Measurements from ENCODE around the gene ASB7. TPM values are rescaled to one million over a fixed set of nuclear protein-coding genes. Genes with fewer than 3 reads are reported as not detected.
A peak's percentile ranks its signal among the peaks of the same experiment; 100 is the strongest.

Gene ASB7
- total RNA-seq, 1 experiment from 2014 or later = 14.5 TPM

GRCh38 chr15:100598655-100599054 is 3.7 kb upstream of the ASB7 start:
- H3K4me3 ChIP-seq (ENCODE audit: low read depth, low read length, poor library complexity, severe bottlenecking) = no peak overlapping the region
- no peaks in the 10 kb centered on the region for H3K36me3 ChIP-seq (ENCODE audit: insufficient read depth, low read length, poor library complexity, severe bottlenecking)
- H3K9me3 ChIP-seq (ENCODE audit: low read depth, low read length, poor library complexity, severe bottlenecking) = no peaks in the 10 kb centered on the region
- intact Hi-C loops (cut with micrococcal nuclease; ENCODE audit: unreplicated experiment) = no loop called here
- TF ChIP-seq CTCF (conservative IDR thresholded peaks at IDR 0.05; ENCODE audit: low read depth, low read length) (no peak), EZH2 (IDR thresholded peaks at IDR 0.05; ENCODE audit: borderline replicate concordance, low read depth, low read length, poor library complexity, severe bottlenecking) (no peak)
- H3K4me1 ChIP-seq (ENCODE audit: insufficient read depth, low read length, poor library complexity, severe bottlenecking) = peaks cover 5% of the 10 kb centered on the region
- DNase-seq (ENCODE audit: low spot score) = no peak
- no peak overlapping the region for H3K27ac ChIP-seq (ENCODE audit: low read depth, low read length, poor library complexity, severe bottlenecking)
- no peaks in the 10 kb centered on the region for H3K27me3 ChIP-seq (replicated peaks; ENCODE audit: insufficient read depth, low read depth, low read length, poor library complexity)
- POLR2A ChIA-PET (ENCODE audit: low non-redundant PET) = no interaction called here
- no TSS peak for BruUV-seq (replicated peaks)
- CTCF ChIA-PET = no interaction called here

- BruUV-seq (replicated peaks) = TSS peak; percentile 50
- no peaks in the 10 kb centered on the region for H3K27me3 ChIP-seq (replicated peaks; ENCODE audit: insufficient read depth, low read depth, low read length, poor library complexity)
- no peaks in the 10 kb centered on the region for H3K36me3 ChIP-seq (ENCODE audit: insufficient read depth, low read length, poor library complexity, severe bottlenecking)
- TF ChIP-seq CTCF (conservative IDR thresholded peaks at IDR 0.05; ENCODE audit: low read depth, low read length) (no peak), EZH2 (IDR thresholded peaks at IDR 0.05; ENCODE audit: borderline replicate concordance, low read depth, low read length, poor library complexity, severe bottlenecking) (no peak)
- peaks cover 8% of the 10 kb centered on the region for H3K4me1 ChIP-seq (ENCODE audit: insufficient read depth, low read length, poor library complexity, severe bottlenecking)
- H3K27ac ChIP-seq (ENCODE audit: low read depth, low read length, poor library complexity, severe bottlenecking) = peak overlapping the region; percentile 75
- H3K9me3 ChIP-seq (ENCODE audit: low read depth, low read length, poor library complexity, severe bottlenecking) = no peaks in the 10 kb centered on the region
- peak overlapping the region; percentile 72 for H3K4me3 ChIP-seq (ENCODE audit: low read depth, low read length, poor library complexity, severe bottlenecking)
- ChIA-PET CTCF (no interaction called here), POLR2A (ENCODE audit: low non-redundant PET) (no interaction called here)
- intact Hi-C loops (cut with micrococcal nuclease; ENCODE audit: unreplicated experiment) = no loop called here
- DNase-seq (ENCODE audit: low spot score) = peak; percentile 11
Measured at GRCh38 chr15:100601163-100601562, 1.2 kb upstream of the ASB7 start.

GRCh38 chr15:100601617-100602063 is 749 bp upstream of the ASB7 start:
- TF ChIP-seq CTCF (conservative IDR thresholded peaks at IDR 0.05; ENCODE audit: low read depth, low read length) = no peak
- no peak for TF ChIP-seq EZH2 (IDR thresholded peaks at IDR 0.05; ENCODE audit: borderline replicate concordance, low read depth, low read length, poor library complexity, severe bottlenecking)
- H3K9me3 ChIP-seq (ENCODE audit: low read depth, low read length, poor library complexity, severe bottlenecking) = no peaks in the 10 kb centered on the region
- H3K4me3 ChIP-seq (ENCODE audit: low read depth, low read length, poor library complexity, severe bottlenecking) = peak overlapping the region; percentile 72
- H3K36me3 ChIP-seq (ENCODE audit: insufficient read depth, low read length, poor library complexity, severe bottlenecking) = no peaks in the 10 kb centered on the region
- no TSS peak for BruUV-seq (replicated peaks)
- ChIA-PET CTCF (no interaction called here), POLR2A (ENCODE audit: low non-redundant PET) (no interaction called here)
- peak; percentile 1 for DNase-seq (ENCODE audit: low spot score)
- H3K4me1 ChIP-seq (ENCODE audit: insufficient read depth, low read length, poor library complexity, severe bottlenecking) = peaks cover 8% of the 10 kb centered on the region
- intact Hi-C loops (cut with micrococcal nuclease; ENCODE audit: unreplicated experiment) = no loop called here
- H3K27ac ChIP-seq (ENCODE audit: low read depth, low read length, poor library complexity, severe bottlenecking) = peak overlapping the region; percentile 75
- no peaks in the 10 kb centered on the region for H3K27me3 ChIP-seq (replicated peaks; ENCODE audit: insufficient read depth, low read depth, low read length, poor library complexity)

Data from A673 (cell line).